A549 (cell line): ENCODE data around the gene ABCF3. TPM values are rescaled to one million over a fixed set of nuclear protein-coding genes. Genes with fewer than 3 reads are reported as not detected.
A peak's percentile ranks its signal among the peaks of the same experiment; 100 is the strongest.

Source experiments
- ATAC-seq, 2 experiments: fragments of 200-7000 bp in 1 of 2; fragments of >200 bp in 1 of 2; cut with Nextera tagmentation in 1 of 2; cut with Tn5 transposase in 1 of 2; 3 replicates each; pipeline versions ENCODE4 v1.8.0 to v1.9.1; 2018 to 2020; ENCODE audit warnings: mild to moderate bottlenecking in 1 of 2, moderate library complexity in 1 of 2
- CTCF ChIA-PET: fragments of 300-600 bp; sonication (Branson Sonifier 250); formaldehyde crosslinking; extraction: SDS; loops from one replicate; lab custom pipeline; 2021; ENCODE audit warnings: antibody characterized with exemption, inconsistent platforms; lab: Yijun Ruan, JAX
- POLR2A ChIA-PET: fragments of 350-600 bp; formaldehyde crosslinking; extraction: SDS; loops from one replicate; lab custom pipeline; 2021; ENCODE audit warnings: antibody characterized with exemption, inconsistent platforms; lab: Yijun Ruan, JAX
- DNase-seq, 2 experiments: peaks; one replicate each; pipeline versions ENCODE4 v3.0.0 to v3.0.0-alpha.2; 2011 to 2016; ENCODE audit warnings: low read depth in 1 of 2, low spot score in 1 of 2
- FAIRE-seq: peaks from 2 replicates; lab custom pipeline; 2011; peaks lifted over from hg19 to GRCh38; lab: Jason Lieb, UNC
- H3K27ac ChIP-seq, 2 experiments: fragments of >200 bp; sonication (Bioruptor Twin); formaldehyde crosslinking; 3 replicates each; pipeline ENCODE4 v1.5.1; 2016 to 2017
- H3K4me1 ChIP-seq: fragments of >200 bp; sonication (Bioruptor Twin); formaldehyde crosslinking; 3 replicates; pipeline ENCODE4 v1.6.1; 2016
- H3K4me2 ChIP-seq: fragments of >200 bp; sonication (Bioruptor Twin); formaldehyde crosslinking; 3 replicates; pipeline ENCODE4 v1.6.1; 2016
- H3K4me3 ChIP-seq: fragments of >200 bp; sonication (Bioruptor Twin); formaldehyde crosslinking; 3 replicates; pipeline ENCODE4 v1.5.1; 2016
- H3K9me3 ChIP-seq: fragments of >200 bp; sonication (Bioruptor Twin); formaldehyde crosslinking; 3 replicates; pipeline ENCODE4 v1.6.1; 2016
- BCL3 ChIP-seq: fragments of >200 bp; sonication (Bioruptor Twin); formaldehyde crosslinking; IDR thresholded peaks from 3 replicates; pipeline ENCODE4 v1.6.1; 2016
- CTCF ChIP-seq: fragments of >200 bp; sonication (Bioruptor Twin); formaldehyde crosslinking; IDR thresholded peaks from 3 replicates; pipeline ENCODE4 v1.5.1; 2016
- E2F6 ChIP-seq: IDR thresholded peaks from 2 replicates; pipeline ENCODE4 v1.6.1; 2012; ENCODE audit warnings: low read depth, borderline replicate concordance
- ELK1 ChIP-seq: fragments of 150-350 bp; IDR thresholded peaks from 2 replicates; pipeline ENCODE4 v1.6.1; 2014; ENCODE audit warnings: low read depth, mild to moderate bottlenecking, low read length
- EP300 ChIP-seq, 2 experiments: fragments of >200 bp; sonication (Bioruptor Twin); formaldehyde crosslinking; IDR thresholded peaks; 2 replicates in 1 of 2; 3 replicates in 1 of 2; pipeline ENCODE4 v1.6.1; 2016 to 2017
- ESRRA ChIP-seq: fragments of 150-350 bp; IDR thresholded peaks from 2 replicates; pipeline ENCODE4 v1.6.1; 2014; ENCODE audit warnings: mild to moderate bottlenecking, low read length, borderline replicate concordance
- FOSB ChIP-seq: fragments of 250-450 bp; sonication (Bioruptor Pico); IDR thresholded peaks from 2 replicates; pipeline ENCODE4 v1.5.0; 2020; ENCODE audit warnings: mild to moderate bottlenecking, moderate library complexity
- GATA3 ChIP-seq: IDR thresholded peaks from 2 replicates; pipeline ENCODE4 v1.6.1; 2012; ENCODE audit warnings: borderline replicate concordance
- HDAC2 ChIP-seq: fragments of 200-600 bp; sonication (generic); IDR thresholded peaks from 2 replicates; pipeline ENCODE4 v1.6.1; 2016
- HES2 ChIP-seq: fragments of >200 bp; sonication (Bioruptor Twin); formaldehyde crosslinking; IDR thresholded peaks from 2 replicates; pipeline ENCODE4 v1.6.1; 2016
- HEYL ChIP-seq: fragments of 250-450 bp; sonication (Bioruptor Pico); IDR thresholded peaks from 2 replicates; pipeline ENCODE4 v1.8.0; 2021; ENCODE audit warnings: mild to moderate bottlenecking, moderate library complexity
- HOXB5 ChIP-seq: fragments of 250-450 bp; sonication (Bioruptor Pico); IDR thresholded peaks from 2 replicates; pipeline ENCODE4 v1.5.0; 2020; ENCODE audit warnings: mild to moderate bottlenecking, moderate library complexity
- KDM5A ChIP-seq: fragments of 200-600 bp; sonication (generic); IDR thresholded peaks from 2 replicates; pipeline ENCODE4 v1.6.1; 2016; ENCODE audit warnings: antibody characterized with exemption, mild to moderate bottlenecking
- MAFK ChIP-seq: fragments of 450-650 bp; IDR thresholded peaks from 2 replicates; pipeline ENCODE4 v1.6.1; 2014; ENCODE audit not compliant: partially characterized antibody
- NR3C1 ChIP-seq: fragments of >200 bp; sonication (Bioruptor Twin); formaldehyde crosslinking; IDR thresholded peaks from 3 replicates; pipeline ENCODE4 v1.6.1; 2017
- PBX3 ChIP-seq: IDR thresholded peaks from 2 replicates; pipeline ENCODE4 v1.6.1; 2012
- RAD21 ChIP-seq, 2 experiments: fragments of >200 bp in 1 of 2; sonication (Bioruptor Twin) in 1 of 2; formaldehyde crosslinking in 1 of 2; IDR thresholded peaks in 1 of 2; conservative IDR thresholded peaks in 1 of 2; 2 replicates in 1 of 2; 3 replicates in 1 of 2; pipeline ENCODE4 v1.6.1; 2012 to 2018; ENCODE audit warnings: inconsistent platforms in 1 of 2
- RARB ChIP-seq: fragments of 250-450 bp; sonication (Bioruptor Pico); IDR thresholded peaks from 2 replicates; pipeline ENCODE4 v1.8.0; 2021; ENCODE audit warnings: mild to moderate bottlenecking, moderate library complexity
- SMC3 ChIP-seq: fragments of >200 bp; sonication (Bioruptor Twin); formaldehyde crosslinking; IDR thresholded peaks from 3 replicates; pipeline ENCODE4 v1.6.1; 2018; ENCODE audit warnings: inconsistent platforms
- TP53 ChIP-seq: fragments of 250-450 bp; sonication (Bioruptor Pico); IDR thresholded peaks from 2 replicates; pipeline ENCODE4 v1.5.0; 2021; ENCODE audit warnings: mild to moderate bottlenecking, moderate library complexity
- ZSCAN20 ChIP-seq: fragments of 250-450 bp; sonication (Bioruptor Pico); IDR thresholded peaks from 2 replicates; pipeline ENCODE4 v1.8.0; 2022; ENCODE audit warnings: mild to moderate bottlenecking, moderate library complexity
- WGBS: methylation state at CpG from one replicate; pipeline ENCODE4 v1.1.6; 2017; ENCODE audit errors: missing lambda C conversion rate; 5-methylcytosine and 5-hydroxymethylcytosine counted together
- polyA plus RNA-seq, 4 experiments: library from polyadenylated mRNA; depleted of rRNA in 3 of 4; stranded (reverse); fragments of >200 nt; fragmentation: RNase III in 1 of 4; extraction: RNeasy Plus Mini Kit Qiagen cat#74134 plus additional on column Dnase treatment in 1 of 4; gene quantifications; 2 replicates in 3 of 4; 3 replicates in 1 of 4; pipeline ENCODE4 v1.2.3, GENCODE V29; 2011 to 2017

The ABCF3 gene
- polyA plus RNA-seq, 2 of the 4 experiments (the other 2 are of a cell fraction) = 35.3 to 46.6 TPM

- H3K4me2 ChIP-seq = no peak overlapping the region
- peak; percentile 83 to 89; a peak in 5 of 6 replicates for ATAC-seq
- ChIA-PET CTCF (interaction anchor here (0.7 to 2.5 kb wide), 19 partner anchors 9 to 250 kb away, joined by 3 to 20 read pairs (median 4); partner anchors contain the start of genes ABCC5, DVL3 and EIF2B5), POLR2A (interaction anchor here (2.0 kb wide), 1 partner anchor 10 kb away, joined by 9 read pairs; the partner anchor contains the start of gene EIF2B5)
- H3K27ac ChIP-seq = no peak overlapping the region
- H3K4me1 ChIP-seq = no peaks in the 10 kb centered on the region
- H3K9me3 ChIP-seq = no peaks in the 10 kb centered on the region
- no peak for TF ChIP-seq KDM5A
- TF ChIP-seq CTCF = peak; percentile 41
- peak; percentile 50 to 60 for TF ChIP-seq RAD21 (conservative IDR thresholded peaks at IDR 0.05 in 1 of 2, IDR thresholded peaks at IDR 0.05 in 1 of 2)
- 0 out of 3 replicates have a peak, but pooled peaks have one; percentile 23 for TF ChIP-seq SMC3
- TF ChIP-seq ZSCAN20 (CRISPR knock-in tag) = no peak
- no peak overlapping the region for H3K4me3 ChIP-seq
- WGBS = 46% methylated on average over 4 of the region's 4 CpGs
- peak; percentile 53 to 62 for DNase-seq
- FAIRE-seq = no peak
Measured at GRCh38 chr3:184145111-184145524, 40.9 kb upstream of the ABCF3 start.

- TF ChIP-seq KDM5A (no peak), FOSB (CRISPR knock-in tag) (no peak), TP53 (CRISPR knock-in tag) (no peak), HOXB5 (CRISPR knock-in tag) (no peak), RARB (CRISPR knock-in tag) (no peak), BCL3 (no peak), GATA3 (no peak), MAFK (no peak), ESRRA (no peak), NR3C1 (no peak), HDAC2 (no peak), CTCF (no peak), SMC3 (no peak), EP300 (IDR thresholded peaks at IDR 0.05) (no peak)
- Histone ChIP-seq H3K4me1 (no peaks in the 10 kb centered on the region), H3K4me3 (no peak overlapping the region), H3K27ac (no peak overlapping the region), H3K4me2 (no peak overlapping the region), H3K9me3 (no peaks in the 10 kb centered on the region)
- FAIRE-seq (no peak), ATAC-seq (no peak), DNase-seq (no peak)
- ChIA-PET POLR2A (interaction anchor here (2.0 kb wide), 1 partner anchor 11 kb away, joined by 9 read pairs; the partner anchor contains the start of gene EIF2B5), CTCF (interaction anchor here (0.6 to 2.5 kb wide), 11 partner anchors 10 to 251 kb away, joined by 3 to 20 read pairs (median 6); partner anchors contain the start of genes ABCC5, EEF1AKMT4 and EIF2B5)
- WGBS = 84% methylated on average over 8 of the region's 8 CpGs
Measured at GRCh38 chr3:184145751-184146270, 40.2 kb upstream of the ABCF3 start.

- CTCF ChIA-PET = interaction anchor here (0.8 kb wide), 1 partner anchor 102 kb away, joined by 3 read pairs; no protein-coding TSS in a partner anchor
- FAIRE-seq = no peak
- POLR2A ChIA-PET = no interaction called here
- TF ChIP-seq HES2 (no peak), ELK1 (no peak), HEYL (CRISPR knock-in tag) (no peak), E2F6 (no peak), ESRRA (no peak), PBX3 (no peak)
Measured at GRCh38 chr3:184148076-184148475, 37.9 kb upstream of the ABCF3 start.

More at GRCh38 chr3:184148076-184148475, 37.9 kb upstream of the ABCF3 start:
- DNase-seq (no peak), ATAC-seq (no peak)
- Histone ChIP-seq H3K9me3 (no peaks in the 10 kb centered on the region), H3K27ac (no peak overlapping the region), H3K4me1 (no peaks in the 10 kb centered on the region), H3K4me3 (no peak overlapping the region), H3K4me2 (no peak overlapping the region)
- WGBS = 84% methylated on average over 3 of the region's 3 CpGs
